T follicular helper cell (primary cell): ENCODE data around the gene CCSER2.
"Not testable (repeated sequence)": the region's sequence is repeated elsewhere in the genome, so short reads cannot be mapped to it uniquely, and the experiment has no call there.

Experiments
- DNase-seq: peaks from one replicate; pipeline ENCODE4 v3.0.0-alpha.2; 2020; ENCODE audit warnings: low read depth
- total RNA-seq, 2 experiments: gene quantifications; one replicate each; lab custom pipeline; 2026; lab: John Stamatoyannopoulos, UW

The CCSER2 gene, protein sequence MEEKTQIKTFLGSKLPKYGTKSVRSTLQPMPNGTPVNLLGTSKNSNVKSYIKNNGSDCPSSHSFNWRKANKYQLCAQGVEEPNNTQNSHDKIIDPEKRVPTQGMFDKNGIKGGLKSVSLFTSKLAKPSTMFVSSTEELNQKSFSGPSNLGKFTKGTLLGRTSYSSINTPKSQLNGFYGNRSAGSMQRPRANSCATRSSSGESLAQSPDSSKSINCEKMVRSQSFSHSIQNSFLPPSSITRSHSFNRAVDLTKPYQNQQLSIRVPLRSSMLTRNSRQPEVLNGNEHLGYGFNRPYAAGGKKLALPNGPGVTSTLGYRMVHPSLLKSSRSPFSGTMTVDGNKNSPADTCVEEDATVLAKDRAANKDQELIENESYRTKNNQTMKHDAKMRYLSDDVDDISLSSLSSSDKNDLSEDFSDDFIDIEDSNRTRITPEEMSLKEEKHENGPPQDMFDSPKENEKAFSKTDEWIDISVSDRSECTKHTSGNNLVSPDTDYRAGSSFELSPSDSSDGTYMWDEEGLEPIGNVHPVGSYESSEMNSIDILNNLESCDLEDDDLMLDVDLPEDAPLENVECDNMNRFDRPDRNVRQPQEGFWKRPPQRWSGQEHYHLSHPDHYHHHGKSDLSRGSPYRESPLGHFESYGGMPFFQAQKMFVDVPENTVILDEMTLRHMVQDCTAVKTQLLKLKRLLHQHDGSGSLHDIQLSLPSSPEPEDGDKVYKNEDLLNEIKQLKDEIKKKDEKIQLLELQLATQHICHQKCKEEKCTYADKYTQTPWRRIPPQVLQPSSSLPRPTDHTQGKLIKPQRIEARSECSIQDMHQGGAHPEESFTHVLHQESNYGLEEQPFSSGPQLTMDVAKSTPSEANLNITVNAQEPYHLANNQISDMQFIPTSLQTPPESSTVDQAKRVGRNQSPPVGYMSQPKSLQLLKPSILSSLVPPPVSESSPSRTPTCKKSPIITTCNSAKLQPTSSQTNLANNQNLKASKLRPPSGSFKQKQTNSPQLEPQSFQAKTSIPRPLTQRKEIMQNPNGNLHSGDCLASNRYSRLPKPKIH
- 121 to 301 reads per million in 2 experiments for total RNA-seq

DNA sequence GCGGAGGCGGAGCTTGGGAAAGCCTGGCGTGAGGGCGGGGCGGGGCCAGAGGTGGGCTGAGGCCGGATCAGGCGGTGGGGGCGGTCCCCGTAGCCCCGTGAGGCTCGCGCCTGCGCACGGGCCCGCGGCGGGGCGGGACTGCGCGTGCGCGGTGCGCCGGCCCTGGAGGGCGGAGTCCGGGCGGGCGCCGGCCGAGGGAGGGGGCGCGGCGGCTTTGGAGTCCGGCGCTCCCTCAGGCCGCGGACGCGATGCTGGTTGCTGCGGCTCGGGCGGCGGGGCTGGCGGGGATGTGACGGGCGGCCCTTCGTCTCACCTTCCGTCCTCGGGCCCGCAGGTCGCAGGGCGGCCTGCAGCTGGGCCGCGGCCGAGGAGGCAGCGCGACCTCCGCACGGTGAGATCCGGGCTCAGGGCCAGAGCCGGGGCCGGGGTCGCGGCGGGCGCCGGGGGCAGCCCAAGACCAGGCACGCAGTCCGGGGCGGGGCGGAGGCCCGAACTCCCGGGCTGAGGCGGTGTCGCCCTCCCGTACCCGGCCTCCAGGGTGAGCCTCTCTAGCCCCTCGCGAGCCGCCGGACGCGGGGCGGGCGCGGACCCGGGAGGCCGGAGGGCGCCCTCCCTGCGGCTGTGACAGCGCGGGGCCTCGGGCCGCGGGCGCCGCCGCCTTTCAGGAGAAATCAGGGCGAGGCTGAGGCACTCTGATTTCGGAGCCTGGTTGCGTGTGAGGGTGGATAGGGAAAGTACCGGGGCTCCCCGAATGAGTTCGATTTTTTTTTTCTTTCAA, at the start of gene CCSER2:
Gene CCSER2 (plus strand): TSS at position 172 of the 778 bp plus-strand sequence. CDS start 42,464 bp downstream, outside the sequence.
- DNase-seq, result peak; percentile 83

DNA sequence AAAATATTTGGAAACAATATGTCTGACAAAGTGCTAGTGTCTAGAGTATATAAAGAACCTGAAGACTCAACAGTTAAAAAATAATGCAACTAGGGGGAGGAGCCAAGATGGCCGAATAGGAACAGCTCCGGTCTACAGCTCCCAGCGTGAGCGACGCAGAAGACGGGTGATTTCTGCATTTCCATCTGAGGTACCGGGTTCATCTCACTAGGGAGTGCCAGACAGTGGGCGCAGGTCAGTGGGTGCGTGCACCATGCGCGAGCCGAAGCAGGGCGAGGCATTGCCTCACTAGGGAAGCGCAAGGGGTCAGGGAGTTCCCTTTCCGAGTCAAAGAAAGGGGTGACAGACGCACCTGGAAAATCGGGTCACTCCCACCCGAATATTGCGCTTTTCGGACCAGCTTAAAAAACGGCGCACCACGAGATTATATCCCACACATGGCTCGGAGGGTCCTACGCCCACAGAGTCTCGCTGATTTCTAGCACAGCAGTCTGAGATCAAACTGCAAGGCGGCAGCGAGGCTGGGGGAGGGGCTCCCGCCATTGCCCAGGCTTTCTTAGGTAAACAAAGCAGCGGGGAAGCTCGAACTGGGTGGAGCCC, 48.4 kb upstream of the CCSER2 start:
- DNase-seq, result not testable (repeated sequence)

DNA sequence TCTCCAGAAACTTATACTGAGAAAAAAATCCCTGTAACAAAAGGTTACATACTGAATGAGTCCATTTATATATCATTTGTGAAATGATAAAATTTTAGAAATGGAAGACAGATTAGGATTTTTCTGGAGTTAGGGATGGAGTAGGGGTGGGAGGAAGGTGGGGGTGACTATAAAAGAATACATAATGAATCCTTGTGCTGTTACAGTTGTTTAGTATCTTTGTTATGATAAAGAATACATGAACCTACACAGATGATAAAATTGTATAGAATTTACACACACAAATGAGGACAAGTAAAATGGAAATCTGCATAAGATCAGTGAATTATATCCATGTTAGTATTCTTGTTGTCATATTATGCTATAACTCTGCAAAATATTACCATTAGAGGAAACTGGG, 41.7 kb upstream of the CCSER2 start:
- DNase-seq, result no peak

DNA sequence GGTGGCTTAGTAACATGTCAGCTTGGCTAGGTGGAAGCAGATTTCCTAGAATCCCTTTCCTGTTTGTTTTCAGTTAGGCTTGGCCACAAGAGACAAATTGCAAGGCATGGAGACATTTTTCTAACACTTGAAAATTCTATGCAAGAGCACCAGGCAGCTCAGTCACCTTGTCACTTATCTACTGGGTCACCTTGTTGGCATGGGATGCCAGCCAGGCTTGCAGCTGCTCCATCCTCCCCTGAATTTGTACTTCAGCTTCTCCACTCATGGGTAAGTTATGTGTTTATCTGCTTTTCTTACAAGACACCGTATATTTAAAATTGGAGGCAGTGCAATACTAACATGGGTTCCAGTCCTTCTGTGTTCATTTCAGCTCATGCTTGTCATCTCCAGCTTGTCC, 40.2 kb upstream of the CCSER2 start:
- no peak for DNase-seq

DNA sequence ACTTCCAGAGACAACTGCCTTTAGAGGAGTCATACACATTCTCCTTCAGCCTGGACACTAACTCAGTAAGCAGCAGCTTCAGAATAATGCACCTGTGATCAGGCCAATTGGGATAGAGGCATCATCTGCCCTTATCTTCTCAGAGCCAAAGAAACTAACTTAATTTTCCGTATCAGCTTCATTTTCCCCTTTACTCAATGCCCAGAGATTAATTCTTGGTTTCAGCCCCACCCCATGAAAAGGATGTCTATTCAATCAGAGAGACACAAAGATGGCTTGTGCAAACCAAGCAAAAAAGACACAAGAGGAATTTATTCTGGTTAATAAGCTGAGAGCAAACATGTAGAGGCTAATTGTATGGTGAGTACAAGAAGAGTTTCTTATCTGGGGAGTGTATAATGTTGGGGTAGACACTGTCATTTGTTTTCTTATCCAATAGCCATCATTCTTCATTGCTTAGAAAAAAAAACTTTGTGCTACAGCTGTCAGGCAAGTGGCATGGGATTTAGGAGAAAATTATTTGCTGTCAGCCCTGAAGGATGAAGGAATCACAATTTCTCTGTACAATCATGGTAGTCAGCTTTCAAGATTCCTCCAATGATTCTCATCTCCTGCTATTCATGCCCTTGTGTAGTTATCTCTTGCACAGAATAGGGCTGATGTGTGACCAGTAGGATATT, 38.7 kb upstream of the CCSER2 start:
- no peak for DNase-seq

DNA sequence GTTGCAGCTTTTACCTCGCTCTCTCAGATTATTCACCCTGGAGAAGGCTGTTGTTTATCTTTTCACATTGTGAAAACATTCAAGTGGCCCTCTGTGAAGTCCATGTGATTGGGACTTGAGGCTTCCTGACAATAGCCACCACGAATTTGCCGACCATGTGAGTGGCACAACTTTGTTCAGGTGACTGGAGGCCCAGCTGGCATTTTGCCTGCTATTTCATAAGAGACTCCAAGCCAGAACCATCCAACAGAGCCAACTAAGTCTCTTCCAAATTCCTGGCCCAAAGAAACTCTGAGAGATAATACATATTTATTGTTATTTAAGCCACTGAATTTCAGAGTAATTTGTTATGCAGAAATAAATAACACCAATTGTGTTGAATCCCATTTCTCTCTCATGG, 38.2 kb upstream of the CCSER2 start:
- DNase-seq, result no peak

DNA sequence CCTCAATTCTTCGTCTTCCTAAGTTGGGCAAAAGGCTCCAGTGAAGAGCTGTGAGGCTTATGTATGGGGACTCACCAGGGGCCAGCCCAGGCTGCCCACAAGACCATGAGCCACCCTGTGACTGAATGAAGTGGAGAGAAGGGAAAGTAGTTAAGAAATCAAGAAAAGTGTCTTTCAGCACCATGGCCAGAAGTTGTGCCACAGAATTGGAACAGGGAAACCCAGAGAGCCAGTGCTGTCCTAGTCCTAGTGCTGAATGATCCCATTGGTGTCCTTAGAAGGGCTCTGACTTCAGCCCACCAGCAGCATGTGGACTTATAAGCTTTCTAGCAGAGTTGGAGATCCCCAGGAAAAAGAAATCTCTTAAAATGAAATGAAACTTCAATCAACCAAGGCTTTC, 37.0 kb upstream of the CCSER2 start:
- DNase-seq, result no peak

DNA sequence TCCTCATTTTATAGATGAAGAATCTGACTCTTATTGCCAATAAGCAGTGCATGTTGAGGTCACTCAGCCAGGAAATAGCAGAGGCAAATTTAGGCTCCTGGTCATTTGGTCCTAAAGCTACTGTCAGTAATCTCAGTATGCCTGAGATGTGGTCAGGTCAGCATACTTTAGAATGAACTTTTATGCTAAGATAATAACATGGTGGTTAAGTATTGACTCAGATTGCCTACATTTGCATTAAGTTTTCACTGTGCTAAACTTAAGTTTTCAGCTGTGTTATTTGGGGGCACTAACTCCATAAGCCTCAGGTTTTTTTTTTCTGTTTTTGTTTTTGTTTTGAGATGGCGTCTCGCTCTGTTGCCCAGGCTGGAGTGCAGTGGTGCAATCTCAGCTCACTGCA, 35.9 kb upstream of the CCSER2 start:
- DNase-seq, result no peak

DNA sequence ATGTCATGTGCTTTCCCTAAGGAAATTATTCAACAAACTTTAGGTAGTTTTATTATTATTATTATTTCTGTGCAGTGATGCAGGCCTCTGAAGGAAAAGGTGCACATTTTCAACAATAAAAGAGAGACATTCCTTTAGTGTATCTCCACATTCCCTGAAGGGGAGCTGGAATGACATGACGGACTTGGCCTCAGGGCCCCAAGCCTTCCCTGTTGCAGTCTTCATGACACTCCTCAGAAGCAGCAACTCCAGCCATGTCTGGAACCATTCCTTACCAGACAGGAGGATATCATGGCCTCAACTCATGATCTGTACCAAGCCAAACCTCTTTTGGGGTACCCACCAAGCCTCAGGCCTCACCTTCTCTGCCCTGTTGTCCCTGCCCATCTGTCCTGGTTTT, 35.2 kb upstream of the CCSER2 start:
- no peak for DNase-seq

DNA sequence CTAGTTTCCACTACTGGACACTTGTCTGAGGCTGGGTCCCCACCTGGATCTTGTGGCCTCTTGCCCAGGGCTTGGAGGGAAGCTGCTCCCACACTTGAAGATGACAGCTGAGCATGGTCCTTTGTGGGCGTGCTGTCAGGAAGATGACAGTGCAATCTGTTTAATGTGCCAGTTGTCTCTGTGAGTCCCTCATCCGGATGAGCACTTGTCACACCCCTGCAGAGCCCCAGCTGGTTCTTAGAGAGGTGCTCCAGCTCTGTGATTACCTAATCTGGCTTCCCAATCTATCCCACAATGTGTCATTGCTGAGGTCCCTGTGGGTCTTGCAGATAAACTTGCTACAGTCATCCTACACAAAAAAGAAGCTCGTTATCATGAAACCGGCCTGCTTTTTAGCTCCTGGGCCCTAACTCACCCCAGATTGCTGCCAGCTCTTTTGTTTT, 34.8 kb upstream of the CCSER2 start:
- no peak for DNase-seq

DNA sequence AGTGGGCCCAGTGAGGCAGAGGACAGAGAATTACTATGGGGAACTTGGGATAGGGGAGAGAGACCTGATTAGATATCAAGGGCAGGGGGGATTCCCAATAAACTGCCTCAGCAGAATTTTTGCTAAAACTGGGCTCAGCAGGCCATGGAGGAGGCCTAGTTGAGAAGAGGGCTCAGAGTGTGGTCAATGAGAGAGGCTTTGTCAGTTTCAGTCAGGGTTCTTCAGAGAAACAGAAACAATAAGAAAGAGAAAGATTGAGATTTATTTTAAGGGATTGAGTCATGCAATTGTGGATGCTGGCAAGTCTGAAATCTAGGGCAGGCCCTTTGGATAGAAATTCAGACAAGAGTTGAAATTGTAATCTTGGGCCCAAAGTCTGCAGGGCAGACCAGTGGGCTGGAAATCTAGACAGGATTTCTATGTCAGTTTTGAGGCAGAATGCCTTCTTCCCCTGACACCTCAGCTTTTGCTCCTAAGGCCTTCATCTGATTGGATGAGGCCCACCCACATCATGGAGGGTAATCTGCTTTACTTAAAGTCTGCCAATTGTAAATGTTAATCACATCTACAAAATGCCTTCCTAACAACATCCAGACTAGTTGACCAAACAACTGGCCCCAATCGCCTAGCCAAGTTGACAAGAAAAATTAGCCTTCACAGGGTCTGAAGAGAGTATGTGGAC, 33.5 kb upstream of the CCSER2 start:
- no peak for DNase-seq

DNA sequence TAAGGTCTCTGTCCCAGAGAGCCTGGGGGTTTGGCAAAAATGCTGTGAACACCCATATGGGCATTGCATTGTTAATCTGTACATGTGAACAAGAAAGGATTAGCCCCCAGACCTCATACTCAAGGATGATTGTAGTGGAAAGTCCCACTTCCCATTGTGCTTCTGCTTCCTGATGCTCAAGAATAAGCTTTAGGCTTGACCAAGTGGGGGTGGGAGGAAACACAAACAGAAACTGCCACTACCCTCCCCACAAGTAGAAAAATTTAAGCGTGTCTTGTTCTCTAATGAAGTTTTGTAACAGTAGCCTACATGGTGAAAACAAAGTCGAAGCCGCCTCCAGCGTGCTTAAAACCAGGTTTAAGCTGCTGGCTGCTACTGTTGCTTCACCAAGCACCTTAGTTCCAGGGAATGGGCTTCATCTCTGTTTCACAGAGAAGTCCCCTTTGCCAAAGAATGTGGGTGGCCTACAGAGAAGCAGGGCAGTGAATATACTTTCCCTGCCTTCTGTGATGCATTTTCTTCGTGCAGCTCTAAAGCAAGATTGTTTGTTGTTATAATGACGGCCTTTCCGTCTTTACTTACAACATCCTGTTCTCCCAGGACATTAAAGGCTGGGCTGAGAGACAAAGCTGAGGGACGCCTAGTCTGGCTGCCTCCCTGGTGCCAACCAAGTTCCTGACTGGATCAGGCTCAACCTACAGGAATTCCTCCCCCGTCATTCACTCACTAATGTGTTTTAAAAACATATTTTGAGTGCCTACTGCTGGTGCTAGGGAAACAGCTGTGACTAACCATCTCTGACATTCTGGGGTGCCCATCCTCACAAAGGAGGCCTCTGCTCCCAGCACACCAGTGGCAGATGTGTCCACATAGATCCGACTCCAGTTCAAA, 32.1 kb upstream of the CCSER2 start:
- DNase-seq, result no peak

DNA sequence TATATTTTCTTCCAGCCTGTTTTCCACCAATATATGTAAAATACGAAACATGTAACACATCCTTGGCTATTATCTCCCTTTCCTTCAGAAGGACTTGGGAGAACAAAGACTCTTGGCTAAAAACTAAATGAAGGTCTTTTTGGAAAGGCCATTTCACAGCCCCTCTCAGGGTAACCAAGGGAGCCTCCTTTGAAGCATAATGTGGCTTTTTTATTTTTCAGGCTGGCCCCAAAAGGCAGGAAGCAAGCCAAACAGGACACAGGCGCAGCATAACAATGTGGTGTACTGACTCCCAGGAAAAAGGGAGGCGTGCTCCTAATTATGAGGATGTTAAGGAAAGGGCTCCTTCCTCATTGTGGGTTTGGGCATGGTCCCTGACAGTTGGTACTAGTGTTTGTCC, 30.3 kb upstream of the CCSER2 start:
- no peak for DNase-seq

DNA sequence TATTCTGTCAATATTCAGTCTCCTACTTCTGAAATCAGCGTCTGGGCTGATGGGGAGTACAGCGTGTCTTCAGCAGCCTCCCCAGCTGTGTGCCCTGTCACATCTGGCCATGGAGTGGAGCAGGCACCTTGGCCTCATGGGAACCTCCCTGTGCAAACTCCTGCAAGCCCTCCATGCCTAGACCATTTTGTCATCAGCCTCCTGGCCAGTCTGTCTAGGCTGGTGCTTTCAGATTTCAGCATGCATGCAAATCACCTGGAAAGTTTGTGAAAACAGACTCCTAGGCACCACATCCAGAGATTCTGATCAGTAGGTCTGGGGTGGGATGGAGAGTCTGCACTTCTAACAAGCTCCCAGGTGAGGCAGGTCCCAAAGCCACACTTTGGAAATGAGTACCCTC, 26.2 kb upstream of the CCSER2 start:
- DNase-seq, result no peak

DNA sequence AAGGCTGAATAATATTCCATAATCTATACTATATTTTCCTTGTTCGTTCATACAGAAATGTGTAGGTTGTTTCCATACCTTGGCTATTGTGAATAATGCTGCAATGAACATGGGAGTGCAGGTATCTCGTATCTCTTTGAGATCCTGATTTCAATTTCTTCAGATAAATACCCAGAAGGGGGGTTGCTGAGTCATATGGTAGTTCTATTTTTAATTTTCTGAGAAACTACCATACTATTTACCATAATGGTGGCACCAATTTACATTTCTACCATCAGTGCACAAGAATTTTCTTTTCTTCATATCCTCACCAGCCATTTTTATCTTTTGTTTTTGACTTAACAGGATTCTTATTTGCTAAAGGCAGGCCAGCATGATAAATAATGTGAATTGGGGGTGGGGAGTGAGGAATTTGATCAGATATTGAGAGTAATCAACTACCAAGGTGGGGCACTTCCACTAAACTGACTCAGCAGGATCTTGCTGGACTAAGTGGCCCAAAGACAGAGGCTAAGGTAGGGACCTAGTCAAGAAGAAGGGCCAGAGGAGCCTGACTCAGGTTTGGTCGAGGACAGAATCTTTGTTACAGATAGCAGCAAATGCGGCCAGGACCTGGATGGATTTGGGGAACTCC, 21.5 kb upstream of the CCSER2 start:
- DNase-seq, result no peak

DNA sequence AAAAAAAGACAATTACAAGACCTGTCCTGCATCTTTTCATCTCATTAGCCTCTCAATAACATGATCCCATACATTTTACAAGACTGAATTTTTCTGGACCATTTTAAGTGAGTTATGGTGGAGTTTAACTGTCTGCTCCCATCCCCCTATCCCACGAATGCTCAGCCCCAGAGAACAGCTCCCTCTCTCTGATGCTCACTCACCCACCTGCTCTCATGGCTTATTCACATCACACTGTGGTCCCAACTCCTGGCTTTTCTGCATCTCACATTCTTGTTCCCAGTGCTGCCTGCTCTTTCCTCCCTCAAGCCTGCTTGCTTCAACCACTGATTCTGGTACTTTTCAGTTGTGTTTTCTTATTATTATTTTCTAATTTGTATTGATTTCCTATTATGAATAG, 20.4 kb upstream of the CCSER2 start:
- DNase-seq, result no peak

DNA sequence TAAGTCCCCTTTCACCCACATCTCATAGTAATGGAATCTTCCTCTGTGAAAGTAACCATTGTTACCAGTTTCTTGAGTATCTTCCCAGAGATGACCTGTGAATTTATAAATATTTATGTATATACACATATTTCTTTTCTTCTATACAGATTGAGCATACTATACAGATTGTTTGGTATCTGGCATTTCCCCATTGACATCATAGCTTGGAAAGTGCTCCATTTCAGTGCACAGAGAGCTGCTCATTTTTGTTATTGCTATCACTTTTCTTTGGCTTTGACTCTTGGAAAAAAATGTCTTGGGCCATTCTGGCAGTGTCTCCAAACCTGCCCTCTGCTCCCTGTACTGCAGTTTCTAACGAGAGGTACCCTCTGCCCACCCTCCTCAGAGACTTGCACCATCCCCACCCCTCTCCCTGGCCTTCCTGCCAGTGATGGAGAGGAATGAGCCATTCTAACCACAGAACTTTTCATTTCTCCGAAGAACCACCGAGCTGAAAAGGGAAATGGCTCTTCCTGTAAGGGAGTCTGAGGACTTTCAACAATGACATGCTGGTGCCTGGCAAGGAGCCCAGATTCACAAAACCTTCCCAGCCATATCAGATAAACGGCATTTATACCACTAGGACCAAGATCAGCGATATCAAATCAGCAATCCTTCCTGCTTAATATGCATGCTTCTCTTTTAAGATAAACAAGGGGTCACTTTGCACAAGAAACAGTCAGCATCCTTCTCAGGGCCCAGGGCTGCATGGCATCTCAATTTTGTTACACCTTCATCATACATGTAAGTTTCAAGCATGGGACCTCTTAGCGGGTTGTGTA, 19.7 kb upstream of the CCSER2 start:
- no peak for DNase-seq

DNA sequence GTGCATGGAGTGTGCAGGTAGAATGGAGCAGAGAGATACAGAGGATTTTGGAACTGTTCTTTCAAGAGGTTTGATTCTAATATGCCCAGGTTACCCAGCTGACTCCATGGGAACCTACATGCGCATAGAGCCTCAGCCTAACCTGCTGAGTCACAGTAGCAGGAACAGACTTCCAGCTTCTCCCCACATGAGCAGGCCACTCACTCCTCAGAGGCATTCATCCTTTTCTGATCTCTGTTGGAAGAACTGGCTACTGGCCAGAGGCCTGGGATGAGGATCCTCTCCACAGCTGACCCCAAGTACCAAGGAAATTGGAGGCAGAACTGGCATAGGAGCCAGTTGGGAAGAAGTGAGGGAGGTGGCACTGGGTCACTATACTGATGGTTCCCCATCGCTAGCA, 17.9 kb upstream of the CCSER2 start:
- no peak for DNase-seq
